GM23248 (cell line): Measurements from ENCODE around the gene ANO10. TPM values are rescaled to one million over a fixed set of nuclear protein-coding genes. Genes with fewer than 3 reads are reported as not detected.
"Not testable (repeated sequence)": the region's sequence is repeated elsewhere in the genome, so short reads cannot be mapped to it uniquely, and the experiment has no call there.

ENCODE experiments used
- DNase-seq: peaks from one replicate; pipeline ENCODE4 v3.0.0-alpha.2; 2015
- H2AFZ ChIP-seq: fragments of 200-600 bp; sonication (generic); 2 replicates; pipeline ENCODE4 v1.6.1; 2016; ENCODE audit warnings: antibody characterized with exemption
- H3F3A ChIP-seq: fragments of 200-600 bp; sonication (generic); 2 replicates; pipeline ENCODE4 v1.6.1; 2016; ENCODE audit warnings: mild to moderate bottlenecking, antibody characterized with exemption, mixed run types; ENCODE audit not compliant: insufficient read depth
- H3K27ac ChIP-seq: fragments of 200-600 bp; sonication (generic); 2 replicates; pipeline ENCODE4 v1.5.1; 2016; ENCODE audit warnings: mild to moderate bottlenecking
- H3K27me3 ChIP-seq: fragments of 200-600 bp; sonication (generic); replicated peaks from 2 replicates; pipeline ENCODE4 v1.6.1; 2016; ENCODE audit warnings: mild to moderate bottlenecking; ENCODE audit not compliant: insufficient read depth
- H3K36me3 ChIP-seq: fragments of 200-600 bp; sonication (generic); 2 replicates; pipeline ENCODE4 v1.6.1; 2016; ENCODE audit warnings: low read depth, mild to moderate bottlenecking
- H3K4me1 ChIP-seq: fragments of 200-600 bp; sonication (generic); 2 replicates; pipeline ENCODE4 v1.6.1; 2016; ENCODE audit warnings: mild to moderate bottlenecking; ENCODE audit not compliant: insufficient read depth
- H3K4me2 ChIP-seq: fragments of 200-600 bp; sonication (generic); one replicate; pipeline ENCODE4 v1.6.1; 2016; ENCODE audit warnings: mild to moderate bottlenecking; ENCODE audit not compliant: unreplicated experiment
- H3K4me3 ChIP-seq: fragments of 200-600 bp; sonication (generic); 2 replicates; pipeline ENCODE4 v1.5.1; 2016; ENCODE audit warnings: mild to moderate bottlenecking
- H3K79me2 ChIP-seq: fragments of 200-600 bp; sonication (generic); 2 replicates; pipeline ENCODE4 v1.6.1; 2016; ENCODE audit warnings: mild to moderate bottlenecking; ENCODE audit not compliant: insufficient read depth
- H3K9ac ChIP-seq: fragments of 200-600 bp; sonication (generic); 2 replicates; pipeline ENCODE4 v1.6.1; 2016; ENCODE audit warnings: mild to moderate bottlenecking
- H3K9me2 ChIP-seq: fragments of 200-600 bp; sonication (generic); 2 replicates; pipeline ENCODE4 v1.6.1; 2016; ENCODE audit warnings: mixed run types, mild to moderate bottlenecking, moderate library complexity; ENCODE audit not compliant: insufficient read depth
- H3K9me3 ChIP-seq: fragments of 200-600 bp; sonication (generic); one replicate; pipeline ENCODE4 v1.6.1; 2017; ENCODE audit warnings: low read depth
- H4K20me1 ChIP-seq: fragments of 200-600 bp; sonication (generic); 2 replicates; pipeline ENCODE4 v1.6.0; 2016; ENCODE audit not compliant: insufficient read depth
- EZH2 ChIP-seq: fragments of 200-600 bp; sonication (generic); IDR thresholded peaks from 2 replicates; pipeline ENCODE4 v1.6.1; 2018; ENCODE audit warnings: antibody characterized with exemption, mild to moderate bottlenecking; ENCODE audit not compliant: insufficient read depth, poor library complexity, severe bottlenecking
- EZH2phosphoT487 ChIP-seq: fragments of 200-600 bp; sonication (generic); IDR thresholded peaks from 2 replicates; pipeline ENCODE4 v1.6.1; 2018; ENCODE audit warnings: antibody characterized with exemption, moderate library complexity, mild to moderate bottlenecking, low read depth; ENCODE audit not compliant: insufficient read depth
- WGBS, 2 experiments: methylation state at CpG; one replicate each; pipeline ENCODE4 v1.1.6; 2015 to 2017; ENCODE audit warnings: low lambda C conversion rate in 2 of 2, low coverage in 1 of 2; ENCODE audit errors: missing lambda C conversion rate in 2 of 2; 5-methylcytosine and 5-hydroxymethylcytosine counted together
- in situ Hi-C: fragments of 300-500 bp; cut with MboI; formaldehyde crosslinking; loops from 2 replicates; pipeline ENCODE4 v1.15.0; 2020
- polyA plus RNA-seq: library from polyadenylated mRNA; unstranded; fragments of >200 nt; fragmentation: Nextera tagmentation; extraction: Ambion mirVana; gene quantifications from 2 replicates; pipeline ENCODE4 v1.2.1, GENCODE V29; 2016
- total RNA-seq: library from RNA; depleted of rRNA; stranded (reverse); fragments of >200 nt; shearing (Covaris generic); gene quantifications from 2 replicates; pipeline ENCODE4 v1.2.3, GENCODE V29; 2014

Gene ANO10
- total and polyA plus RNA-seq, 2 experiments from 2014 or later = 51.1 to 73.2 TPM

DNA sequence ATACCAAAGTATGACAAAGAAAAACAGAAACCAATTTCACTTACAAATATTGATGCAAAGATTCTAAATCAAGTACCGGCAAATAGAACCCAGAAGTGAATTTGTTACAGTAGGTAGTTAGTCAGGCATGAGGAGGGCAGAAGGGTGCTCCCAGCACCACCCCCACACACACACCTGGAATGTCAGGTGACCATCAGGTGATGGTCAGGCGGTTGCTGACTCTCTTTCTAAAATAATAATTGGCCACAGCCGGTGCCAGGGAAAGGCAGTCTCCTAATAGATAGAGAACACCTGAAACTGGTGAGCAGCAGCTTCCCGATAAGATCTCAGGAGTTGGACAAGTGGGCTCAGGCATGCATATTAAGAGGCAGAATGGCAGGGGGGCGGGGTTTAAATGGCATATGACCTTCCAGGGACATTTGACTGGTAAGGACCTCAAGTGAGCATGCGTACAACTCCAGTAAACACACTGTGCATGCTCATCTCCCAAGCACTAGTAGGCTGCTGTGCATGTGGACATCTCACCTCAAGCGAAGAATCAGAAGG lies 131.1 kb downstream of the ANO10 start:
- 95 to 97% methylated on average over 7 of the region's 7 CpGs for WGBS, 2 experiments
- Histone ChIP-seq H3K27me3 (no peaks in the 10 kb centered on the region), H3K9me2 (no peaks in the 10 kb centered on the region), H3K4me3 (no peak overlapping the region), H3K4me1 (no peaks in the 10 kb centered on the region), H3K4me2 (no peak overlapping the region), H3K27ac (no peak overlapping the region), H3K79me2 (0 out of 2 replicates have a peak, but pooled peaks cover 11% of the 10 kb centered on the region), H4K20me1 (no peaks in the 10 kb centered on the region), H2AFZ (no peak overlapping the region), H3K9ac (no peak overlapping the region), H3K9me3 (no peaks in the 10 kb centered on the region), H3F3A (no peaks in the 10 kb centered on the region), H3K36me3 (no peaks in the 10 kb centered on the region)
- DNase-seq = no peak
- no peak for TF ChIP-seq EZH2phosphoT487
- in situ Hi-C loops = loop anchor here (10.0 kb wide), 1 partner anchor 326 kb away; no protein-coding TSS in a partner anchor

DNA sequence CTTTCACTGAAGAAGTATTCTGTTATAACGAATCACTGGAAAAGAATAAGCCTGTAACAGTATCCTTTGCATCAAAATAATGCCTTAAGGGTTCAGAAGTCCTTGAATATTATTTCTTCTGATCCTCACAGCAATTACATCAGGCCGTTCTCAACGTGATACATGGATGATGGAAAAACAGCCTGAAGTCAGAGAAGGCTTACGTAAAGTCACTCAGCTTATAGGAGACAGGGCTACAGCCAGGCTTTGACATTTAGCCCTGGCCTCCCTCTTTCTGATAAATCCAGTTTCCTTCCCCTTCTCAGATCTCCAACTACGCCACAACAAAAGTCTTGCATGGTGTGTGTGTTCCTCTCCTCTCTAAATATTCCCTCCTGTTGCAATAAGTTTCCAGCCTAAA lies 131.9 kb downstream of the ANO10 start:
- Histone ChIP-seq H3K4me2 (no peak overlapping the region), H3K4me1 (no peaks in the 10 kb centered on the region), H4K20me1 (no peaks in the 10 kb centered on the region), H3K9ac (no peak overlapping the region), H3K36me3 (no peaks in the 10 kb centered on the region), H3K27ac (no peak overlapping the region), H3K9me2 (no peaks in the 10 kb centered on the region), H2AFZ (no peak overlapping the region), H3F3A (no peaks in the 10 kb centered on the region), H3K9me3 (no peaks in the 10 kb centered on the region), H3K27me3 (no peaks in the 10 kb centered on the region), H3K4me3 (no peak overlapping the region), H3K79me2 (0 out of 2 replicates have a peak, but pooled peaks cover 11% of the 10 kb centered on the region)
- no peak for TF ChIP-seq EZH2
- no peak for TF ChIP-seq EZH2phosphoT487
- no peak for DNase-seq
- 74 to 75% methylated on average over 5 of the region's 5 CpGs for WGBS, 2 experiments
- in situ Hi-C loops = loop anchor here (10.0 kb wide), 1 partner anchor 325 kb away; no protein-coding TSS in a partner anchor

DNA sequence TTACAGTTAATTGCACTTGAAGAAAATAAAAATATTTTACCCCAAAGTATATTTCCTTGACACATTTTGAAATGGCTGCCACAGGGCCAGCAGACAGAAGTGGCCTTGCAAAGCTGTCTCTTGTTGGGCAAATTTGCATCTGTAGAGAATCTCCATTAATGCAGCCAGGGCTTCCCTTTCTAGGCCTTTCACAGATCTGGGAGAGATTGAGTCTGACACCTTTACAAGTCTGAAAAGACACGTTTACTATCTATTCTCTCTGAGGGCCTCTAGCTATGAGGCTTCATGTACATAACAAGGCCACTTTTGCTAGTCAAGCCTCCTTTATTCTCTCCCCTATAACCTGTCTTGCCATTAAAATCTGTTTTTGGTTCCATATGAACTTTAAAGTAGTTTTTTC lies 135.9 kb downstream of the ANO10 start:
- no peak overlapping the region for H3K27ac ChIP-seq
- no peak overlapping the region for H3K4me2 ChIP-seq
- H3F3A ChIP-seq = no peaks in the 10 kb centered on the region
- 88 to 90% methylated on average over 1 of the region's 1 CpG for WGBS, 2 experiments
- TF ChIP-seq EZH2 (no peak), EZH2phosphoT487 (no peak)
- H3K4me1 ChIP-seq = no peaks in the 10 kb centered on the region
- no peaks in the 10 kb centered on the region for H3K27me3 ChIP-seq
- H3K36me3 ChIP-seq = no peaks in the 10 kb centered on the region
- in situ Hi-C loops = no loop called here
- H3K9me3 ChIP-seq = no peaks in the 10 kb centered on the region
- no peak overlapping the region for H3K9ac ChIP-seq
- H3K9me2 ChIP-seq = no peaks in the 10 kb centered on the region
- H3K4me3 ChIP-seq = no peak overlapping the region
- DNase-seq = no peak
- no peak overlapping the region for H2AFZ ChIP-seq
- 0 out of 2 replicates have a peak, but pooled peaks cover 11% of the 10 kb centered on the region for H3K79me2 ChIP-seq
- no peaks in the 10 kb centered on the region for H4K20me1 ChIP-seq

DNA sequence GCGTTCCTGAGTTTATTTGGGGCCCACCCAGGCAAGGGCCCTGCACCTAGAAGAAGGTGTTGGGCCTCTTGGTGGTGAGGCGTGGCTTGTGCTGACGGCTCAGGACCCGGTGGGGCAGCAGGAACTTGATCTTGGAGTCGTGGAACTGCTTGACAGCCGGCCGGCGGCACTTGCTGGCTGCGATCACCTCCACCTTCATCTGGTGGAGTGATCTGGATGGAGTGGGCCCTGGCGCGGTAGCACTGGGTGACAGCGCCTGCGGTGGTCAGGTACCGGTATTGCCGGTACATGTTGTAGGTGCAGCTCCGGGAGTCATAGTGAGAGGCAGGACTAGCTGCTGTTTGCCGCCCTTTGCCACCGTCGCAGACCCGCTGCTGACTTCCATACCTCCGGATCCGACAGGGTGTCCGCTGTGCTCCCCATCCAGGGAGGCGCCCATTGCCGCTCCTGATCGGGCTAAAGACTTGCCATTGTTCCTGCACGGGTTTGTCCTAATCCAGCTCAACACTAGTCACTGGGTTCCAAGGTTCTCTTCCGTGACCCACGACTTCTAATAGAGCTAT lies 136.8 kb downstream of the ANO10 start:
- no peak overlapping the region for H3K27ac ChIP-seq
- H3K4me3 ChIP-seq = no peak overlapping the region
- no peaks in the 10 kb centered on the region for H3K4me1 ChIP-seq
- H3K79me2 ChIP-seq = 0 out of 2 replicates have a peak, but pooled peaks cover 2% of the 10 kb centered on the region
- H3K9me2 ChIP-seq = no peaks in the 10 kb centered on the region
- in situ Hi-C loops = no loop called here
- TF ChIP-seq EZH2phosphoT487 (no peak), EZH2 (no peak)
- H3K36me3 ChIP-seq = no peaks in the 10 kb centered on the region
- no peaks in the 10 kb centered on the region for H3F3A ChIP-seq
- no peak overlapping the region for H3K9ac ChIP-seq
- H3K27me3 ChIP-seq = no peaks in the 10 kb centered on the region
- 96 to 97% methylated on average over 21 to 29 of the region's 29 CpGs for WGBS, 2 experiments
- H3K9me3 ChIP-seq = no peaks in the 10 kb centered on the region
- DNase-seq = no peak
- no peaks in the 10 kb centered on the region for H4K20me1 ChIP-seq
- H3K4me2 ChIP-seq = no peak overlapping the region
- H2AFZ ChIP-seq = no peak overlapping the region

DNA sequence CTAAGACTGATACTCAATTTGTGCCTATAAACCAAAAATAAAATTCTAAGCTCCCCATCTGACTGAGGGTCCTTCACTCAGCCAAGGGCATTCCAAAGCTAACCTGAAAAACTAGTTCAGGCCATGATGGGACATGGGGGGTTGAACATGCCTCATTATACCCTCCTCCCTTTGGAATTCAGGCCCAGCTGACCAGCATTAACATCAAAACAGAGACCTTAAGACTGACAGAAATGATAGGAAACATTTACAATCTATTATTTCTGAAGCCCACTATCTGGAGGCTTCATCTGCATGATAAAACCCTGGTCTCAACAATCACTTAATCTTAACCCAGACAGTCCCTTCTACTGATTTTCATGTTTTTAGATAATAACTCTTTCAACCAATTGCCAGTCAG lies 140.4 kb downstream of the ANO10 start:
- Histone ChIP-seq H2AFZ (no peak overlapping the region), H3K27ac (no peak overlapping the region), H3F3A (no peaks in the 10 kb centered on the region), H3K9ac (no peak overlapping the region), H3K27me3 (no peaks in the 10 kb centered on the region), H3K9me2 (no peaks in the 10 kb centered on the region), H3K9me3 (no peaks in the 10 kb centered on the region), H3K4me1 (no peaks in the 10 kb centered on the region), H3K4me3 (no peak overlapping the region), H3K4me2 (no peak overlapping the region), H4K20me1 (no peaks in the 10 kb centered on the region), H3K79me2 (no peaks in the 10 kb centered on the region), H3K36me3 (no peaks in the 10 kb centered on the region)
- no peak for DNase-seq
- in situ Hi-C loops = no loop called here
- TF ChIP-seq EZH2 (no peak), EZH2phosphoT487 (no peak)

DNA sequence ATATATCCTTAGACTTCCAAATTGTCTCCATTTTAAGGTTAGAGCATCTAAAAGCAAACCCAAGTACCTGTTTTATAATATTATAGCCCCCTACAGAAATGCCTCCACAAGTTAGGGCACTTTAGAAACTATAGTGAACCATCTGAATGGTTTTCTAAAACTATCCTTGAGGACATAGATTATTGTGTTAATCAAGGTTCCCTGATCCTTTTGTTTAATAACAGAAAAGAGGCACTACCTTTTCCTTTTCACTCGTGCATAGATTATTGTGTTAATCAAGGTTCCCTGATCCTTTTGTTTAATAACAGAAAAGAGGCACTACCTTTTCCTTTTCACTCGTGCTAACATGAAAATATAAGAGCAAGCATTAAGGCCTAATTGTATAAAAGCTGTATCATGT lies 143.0 kb downstream of the ANO10 start:
- WGBS, 2 experiments = 63 to 78% methylated on average over 2 of the region's 2 CpGs
- H3K4me1 ChIP-seq, H3K36me3 ChIP-seq, H3K4me2 ChIP-seq, H3K9ac ChIP-seq, H3K4me3 ChIP-seq, H3F3A ChIP-seq, in situ Hi-C loops, H3K9me2 ChIP-seq, H3K27ac ChIP-seq, H3K9me3 ChIP-seq, H3K79me2 ChIP-seq, H3K27me3 ChIP-seq, H4K20me1 ChIP-seq, DNase-seq, H2AFZ ChIP-seq: not testable (repeated sequence)
